ENCODE results near the gene DNM2.

DNA sequence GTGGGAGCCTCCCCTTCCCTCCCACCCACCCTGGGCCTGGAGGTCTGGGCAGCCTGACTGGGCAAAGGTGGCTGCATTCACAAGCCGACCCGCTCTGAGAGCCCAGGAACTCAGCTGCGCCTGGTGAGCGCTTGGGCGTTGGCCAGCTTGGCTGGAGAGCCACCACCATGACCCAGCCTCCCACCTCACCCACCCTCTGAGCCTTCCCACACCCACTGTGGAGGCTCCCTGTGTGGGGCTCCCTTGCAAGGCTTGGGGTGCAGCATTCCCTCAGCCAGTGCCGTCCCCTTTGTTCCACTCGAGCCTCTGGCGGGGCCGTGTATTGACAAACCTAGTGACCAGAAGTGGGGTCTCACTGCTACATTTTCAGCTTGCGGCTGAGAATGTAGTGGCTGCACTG, 31.7 kb upstream of the DNM2 start:
- TF ChIP-seq, protein P1, sequence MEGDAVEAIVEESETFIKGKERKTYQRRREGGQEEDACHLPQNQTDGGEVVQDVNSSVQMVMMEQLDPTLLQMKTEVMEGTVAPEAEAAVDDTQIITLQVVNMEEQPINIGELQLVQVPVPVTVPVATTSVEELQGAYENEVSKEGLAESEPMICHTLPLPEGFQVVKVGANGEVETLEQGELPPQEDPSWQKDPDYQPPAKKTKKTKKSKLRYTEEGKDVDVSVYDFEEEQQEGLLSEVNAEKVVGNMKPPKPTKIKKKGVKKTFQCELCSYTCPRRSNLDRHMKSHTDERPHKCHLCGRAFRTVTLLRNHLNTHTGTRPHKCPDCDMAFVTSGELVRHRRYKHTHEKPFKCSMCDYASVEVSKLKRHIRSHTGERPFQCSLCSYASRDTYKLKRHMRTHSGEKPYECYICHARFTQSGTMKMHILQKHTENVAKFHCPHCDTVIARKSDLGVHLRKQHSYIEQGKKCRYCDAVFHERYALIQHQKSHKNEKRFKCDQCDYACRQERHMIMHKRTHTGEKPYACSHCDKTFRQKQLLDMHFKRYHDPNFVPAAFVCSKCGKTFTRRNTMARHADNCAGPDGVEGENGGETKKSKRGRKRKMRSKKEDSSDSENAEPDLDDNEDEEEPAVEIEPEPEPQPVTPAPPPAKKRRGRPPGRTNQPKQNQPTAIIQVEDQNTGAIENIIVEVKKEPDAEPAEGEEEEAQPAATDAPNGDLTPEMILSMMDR (IDR thresholded peaks at IDR 0.05), result no peak
- no peak for TF ChIP-seq POLR2A (IDR thresholded peaks at IDR 0.05)

Data from lower leg skin (tissue), 3 donors.